ENCODE results near the gene FBN2. TPM values are rescaled to one million over a fixed set of nuclear protein-coding genes. Genes with fewer than 3 reads are reported as not detected.

Gene FBN2
- total and polyA plus RNA-seq, 9 of the 15 experiments (the other 6 are each of a cell fraction or from before 2014, with no cell fraction given) = 0.01 to 0.09 TPM; not detected in 7

DNA sequence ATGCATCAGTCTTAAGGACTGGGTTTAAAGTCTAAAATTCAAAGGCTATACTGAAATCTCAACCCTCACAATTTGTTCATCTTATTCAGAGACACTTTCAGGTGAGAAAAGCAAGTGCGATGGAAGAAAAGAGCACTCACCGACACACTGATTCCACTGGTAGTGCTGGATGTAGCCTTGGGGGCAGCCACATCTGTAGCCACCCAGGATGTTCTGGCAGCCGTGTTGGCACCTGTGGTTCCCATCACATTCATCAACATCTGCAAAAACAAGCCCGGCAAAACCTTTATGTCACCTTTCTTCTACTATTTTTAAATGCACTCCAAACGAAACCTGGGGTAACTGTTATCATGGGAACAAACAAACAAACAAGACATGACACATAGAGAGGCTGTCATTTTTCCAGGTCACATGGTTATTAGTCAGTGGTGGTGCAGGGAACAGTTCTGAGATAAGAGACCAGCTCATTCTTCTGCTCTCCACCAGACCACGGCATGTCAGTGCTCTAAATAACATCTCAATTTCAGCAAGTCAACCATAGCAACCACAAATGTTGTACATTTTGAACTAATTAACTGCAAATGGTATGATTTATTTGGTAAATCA is 266.1 kb downstream of the FBN2 start (continued):
- no peak for TF ChIP-seq SAFB2 (IDR thresholded peaks at IDR 0.05; ENCODE audit: borderline replicate concordance, low read depth, low read length, severe bottlenecking)
- TF ChIP-seq CC2D1A (IDR thresholded peaks at IDR 0.05) = no peak
- no peak for TF ChIP-seq C11orf30 (IDR thresholded peaks at IDR 0.05; ENCODE audit: low read depth)
- TF ChIP-seq RFX1 (IDR thresholded peaks at IDR 0.05) = peak; percentile 76
- no peak for TF ChIP-seq RB1 (IDR thresholded peaks at IDR 0.05; ENCODE audit: low read depth)
- peak; percentile 96 for TF ChIP-seq FOXJ2 (tag; IDR thresholded peaks at IDR 0.05)
- TF ChIP-seq ZNF140 (CRISPR knock-in tag; IDR thresholded peaks at IDR 0.05) = no peak
- no peak for TF ChIP-seq ASH1L (IDR thresholded peaks at IDR 0.05; ENCODE audit: borderline replicate concordance, low read depth, partially characterized antibody)
- no peak for TF ChIP-seq HNRNPK (IDR thresholded peaks at IDR 0.05; ENCODE audit: low read depth, low read length, poor library complexity, severe bottlenecking)
- TF ChIP-seq CCAR2 (IDR thresholded peaks at IDR 0.05; ENCODE audit: low read depth, low read length) = no peak
- no peak for TF ChIP-seq NR2C2 (CRISPR knock-in tag; IDR thresholded peaks at IDR 0.05)
- no peak for TF ChIP-seq NR2C2 (tag; IDR thresholded peaks at IDR 0.05)
- no peak for TF ChIP-seq CBFA2T3 (IDR thresholded peaks at IDR 0.05)
- no peak for TF ChIP-seq ZNF41 (CRISPR knock-in tag; conservative IDR thresholded peaks at IDR 0.05)
- no peak for TF ChIP-seq RCOR1 (IDR thresholded peaks at IDR 0.05; ENCODE audit: borderline replicate concordance in 1 of 2, low read depth in 2 of 2, low read length in 2 of 2)
- no peak for TF ChIP-seq CBX8 (IDR thresholded peaks at IDR 0.05; ENCODE audit: borderline replicate concordance, extremely low read depth, low read depth, low read length, poor library complexity, severe bottlenecking)
- no peak for TF ChIP-seq STAG1 (CRISPR knock-in tag; IDR thresholded peaks at IDR 0.05; ENCODE audit: borderline replicate concordance)
- peak; percentile 50; the same call in 1 of the 2 replicates for TF ChIP-seq JUN (IDR thresholded peaks at IDR 0.05; ENCODE audit: borderline replicate concordance, low read depth, low read length)
- no peak for TF ChIP-seq JUN (CRISPR knock-in tag; IDR thresholded peaks at IDR 0.05; ENCODE audit: borderline replicate concordance)
- no peak for TF ChIP-seq POLR3A (IDR thresholded peaks at IDR 0.05; ENCODE audit: borderline replicate concordance, extremely low read depth, insufficient read depth, insufficient read length)
- no peak for TF ChIP-seq KLF13 (tag; IDR thresholded peaks at IDR 0.05; ENCODE audit: borderline replicate concordance, low read depth)
- no peak for TF ChIP-seq CREB1 (IDR thresholded peaks at IDR 0.05)
- no peak for TF ChIP-seq CREB1 (CRISPR knock-in tag; IDR thresholded peaks at IDR 0.05)
- TF ChIP-seq ILK (tag; IDR thresholded peaks at IDR 0.05; ENCODE audit: borderline replicate concordance, low read depth) = no peak
- TF ChIP-seq ZNF436 (CRISPR knock-in tag; IDR thresholded peaks at IDR 0.05) = no peak
- TF ChIP-seq ZNF239 (CRISPR knock-in tag; IDR thresholded peaks at IDR 0.05) = no peak
- TF ChIP-seq COPS2 (conservative IDR thresholded peaks at IDR 0.05) = no peak
- TF ChIP-seq MAFK (IDR thresholded peaks at IDR 0.05; ENCODE audit: low read length) = no peak
- TF ChIP-seq RFX5 (IDR thresholded peaks at IDR 0.05; ENCODE audit: low read depth, low read length) = no peak
- TF ChIP-seq BHLHE40 (IDR thresholded peaks at IDR 0.05; ENCODE audit: low read length) = no peak
